ENCODE data around the gene GPRIN1.

- TF ChIP-seq POLR2A (IDR thresholded peaks at IDR 0.05; ENCODE audit: low read depth, low read length) (no peak), POLR2AphosphoS5 (IDR thresholded peaks at IDR 0.05; ENCODE audit: low read depth, low read length) (no peak), TAF1 (IDR thresholded peaks at IDR 0.05; ENCODE audit: borderline replicate concordance, low read depth, low read length) (no peak)
Observed at GRCh38 chr5:176639208-176639607, 29.3 kb upstream of the GPRIN1 start.

Data from GM12892 (cell line).